Measurements from ENCODE around the gene TSTD2. TPM values are rescaled to one million over a fixed set of nuclear protein-coding genes. Genes with fewer than 3 reads are reported as not detected.
A peak's percentile ranks its signal among the peaks of the same experiment; 100 is the strongest.
"Not testable (repeated sequence)": the region's sequence is repeated elsewhere in the genome, so short reads cannot be mapped to it uniquely, and the experiment has no call there.

TSTD2 gene
- total RNA-seq, 1 donor: 15.1 TPM

DNA sequence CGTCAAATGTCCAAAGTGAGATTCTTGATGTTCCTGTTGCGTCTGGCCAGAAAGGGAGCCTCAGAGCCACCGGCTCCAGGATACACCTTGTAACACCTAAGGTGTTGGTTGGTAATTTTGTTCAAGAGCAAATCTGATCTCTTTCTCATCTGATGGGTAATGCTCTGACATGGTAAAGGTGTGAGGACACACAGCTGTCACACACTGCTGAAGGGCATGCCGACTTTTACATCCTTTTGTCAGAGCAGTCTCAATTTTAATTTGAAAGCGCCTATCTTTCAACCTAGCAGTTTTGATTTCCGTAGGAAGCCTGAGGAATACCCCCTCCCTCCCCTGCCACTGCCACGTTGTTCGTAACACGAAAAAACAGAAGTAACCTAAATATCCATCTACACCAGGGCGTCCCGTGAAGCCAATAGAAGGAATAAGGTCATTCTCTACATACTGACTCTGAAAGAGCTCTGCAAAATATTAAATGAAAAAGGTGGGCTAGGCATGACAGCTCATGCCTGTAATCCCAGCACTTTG lies 57.4 kb downstream of the TSTD2 start:
- H3K4me3 ChIP-seq (ENCODE audit: low read depth, low read length): no peak overlapping the region
- no peak for TF ChIP-seq CTCF (IDR thresholded peaks at IDR 0.05; ENCODE audit: insufficient read depth, low read depth, low read length)
- DNase-seq (ENCODE audit: low read depth): no peak

DNA sequence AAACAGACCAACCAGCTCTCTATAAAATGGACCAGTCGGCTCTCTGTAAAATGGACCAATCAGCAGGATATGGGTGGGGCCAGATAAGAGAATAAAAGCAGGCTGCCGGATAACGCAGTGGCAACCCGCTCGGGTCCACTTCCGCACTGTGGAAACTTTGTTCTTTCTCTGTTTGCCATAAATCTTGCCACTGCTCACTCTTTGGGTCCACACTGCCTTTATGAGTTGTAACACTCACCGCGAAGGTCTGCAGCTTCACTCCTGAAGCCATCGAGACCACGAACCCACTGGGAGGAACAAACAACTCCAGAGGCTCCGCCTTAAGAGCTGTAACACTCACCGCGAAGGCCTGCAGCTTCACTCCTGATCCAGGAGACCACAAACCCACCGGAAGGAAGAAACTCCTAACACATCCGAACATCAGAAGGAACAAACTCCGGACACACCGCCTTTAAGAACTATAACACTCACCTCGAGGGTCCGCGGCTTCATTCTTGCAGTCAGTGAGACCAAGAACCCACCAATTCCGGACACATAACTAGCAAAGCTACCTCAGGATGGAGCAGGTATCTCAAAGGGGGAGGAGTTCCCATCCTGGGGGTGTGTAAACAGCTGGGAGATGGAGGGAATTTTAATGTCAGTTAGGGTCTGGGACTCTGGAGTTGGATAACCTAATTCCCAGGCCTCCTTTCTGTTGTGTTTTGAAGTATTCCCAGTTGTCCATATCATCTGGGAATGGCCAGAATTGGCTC lies 58.1 kb downstream of the TSTD2 start:
- H3K4me3 ChIP-seq (ENCODE audit: low read depth, low read length); DNase-seq (ENCODE audit: low read depth): not testable (repeated sequence)

- H3K4me3 ChIP-seq (ENCODE audit: low read depth, low read length); DNase-seq (ENCODE audit: low read depth): not testable (repeated sequence)
Observed at GRCh38 chr9:97574101-97574571, 59.0 kb downstream of the TSTD2 start.

DNA sequence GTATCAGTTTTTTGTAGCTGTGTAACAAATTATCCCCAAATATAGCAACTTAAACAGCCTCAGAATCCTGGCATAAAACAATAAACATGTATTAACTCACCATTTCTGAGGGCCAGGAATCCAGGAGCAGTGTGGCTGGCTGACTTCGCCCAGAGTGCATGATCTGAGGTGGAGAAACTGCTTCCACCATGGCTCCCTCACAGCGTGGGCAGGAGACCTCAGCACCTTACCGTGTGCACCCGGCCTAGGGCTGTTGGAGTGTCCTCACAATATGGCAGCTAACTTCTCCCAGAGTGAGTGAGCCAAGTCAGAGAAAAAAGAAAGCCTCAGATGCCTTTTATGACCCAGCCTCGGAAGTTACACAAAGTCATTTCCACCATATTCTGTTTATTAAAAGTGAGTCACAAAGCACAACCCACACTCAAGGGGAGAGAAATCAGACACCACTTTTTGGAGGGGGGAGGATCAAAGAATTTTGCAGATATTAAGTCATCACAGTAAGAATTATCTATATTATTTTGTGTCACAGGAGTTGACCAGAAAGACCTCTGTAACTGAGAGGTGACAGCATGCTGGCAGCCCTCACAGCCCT lies 59.6 kb downstream of the TSTD2 start:
- no peak for TF ChIP-seq CTCF (IDR thresholded peaks at IDR 0.05; ENCODE audit: insufficient read depth, low read depth, low read length)
- H3K4me3 ChIP-seq (ENCODE audit: low read depth, low read length): no peak overlapping the region
- no peak for DNase-seq (ENCODE audit: low read depth)

DNA sequence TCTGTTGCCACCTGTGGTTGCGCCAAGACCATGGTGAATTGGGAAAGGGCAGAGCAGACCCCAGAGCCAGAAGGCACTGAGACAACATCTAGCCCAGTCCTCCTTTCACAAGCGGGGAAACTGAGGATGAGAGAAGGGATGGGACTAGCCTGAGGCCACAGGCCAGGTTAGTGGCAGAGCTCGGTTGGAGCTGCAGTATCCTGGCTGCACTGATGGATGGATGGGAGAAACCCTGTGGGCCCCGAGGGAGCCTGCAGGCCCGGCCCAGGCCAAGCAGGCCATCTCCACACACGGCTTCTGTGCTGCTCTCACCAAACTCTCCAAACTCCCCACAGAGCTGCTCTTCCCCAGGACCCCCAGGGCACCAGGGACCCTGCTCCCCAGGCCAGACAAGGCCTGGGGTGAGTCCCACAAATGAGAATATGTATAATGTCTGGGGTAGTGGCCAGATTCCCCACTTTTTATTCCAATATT lies 60.2 kb downstream of the TSTD2 start:
- no peak for TF ChIP-seq CTCF (IDR thresholded peaks at IDR 0.05; ENCODE audit: insufficient read depth, low read depth, low read length)
- no peak overlapping the region for H3K4me3 ChIP-seq (ENCODE audit: low read depth, low read length)
- DNase-seq (ENCODE audit: low read depth): no peak

- no peak for TF ChIP-seq CTCF (IDR thresholded peaks at IDR 0.05; ENCODE audit: insufficient read depth, low read depth, low read length)
- DNase-seq (ENCODE audit: low read depth): no peak
- H3K4me3 ChIP-seq (ENCODE audit: low read depth, low read length): no peak overlapping the region
Observed at GRCh38 chr9:97572196-97572891, 60.8 kb downstream of the TSTD2 start.

DNA sequence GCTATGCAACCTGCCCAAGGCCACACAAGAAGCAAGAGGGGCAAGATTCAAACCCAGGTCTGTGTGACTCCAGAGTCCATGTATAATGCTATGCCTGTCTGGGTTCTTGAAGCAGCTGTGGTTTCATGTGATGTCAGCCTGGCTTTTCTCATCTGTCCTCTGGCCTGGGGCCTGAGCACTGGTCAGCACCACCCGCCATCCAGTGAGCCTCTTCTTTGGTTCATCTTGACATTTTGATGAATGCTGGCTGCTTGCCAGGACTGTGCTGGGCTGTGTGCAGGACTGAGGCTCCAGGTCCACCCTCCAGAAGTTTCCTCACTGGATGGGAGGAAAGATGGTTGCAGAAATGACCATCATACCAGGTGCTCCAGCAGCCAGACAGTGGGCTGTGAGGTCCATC lies 61.5 kb downstream of the TSTD2 start:
- no peak for TF ChIP-seq CTCF (IDR thresholded peaks at IDR 0.05; ENCODE audit: insufficient read depth, low read depth, low read length)
- peak; percentile 91 for DNase-seq (ENCODE audit: low read depth)
- H3K4me3 ChIP-seq (ENCODE audit: low read depth, low read length): no peak overlapping the region

Data from fibroblast of villous mesenchyme (primary cell).